ENCODE measurements around the gene KIAA1755.

Gene KIAA1755

DNA sequence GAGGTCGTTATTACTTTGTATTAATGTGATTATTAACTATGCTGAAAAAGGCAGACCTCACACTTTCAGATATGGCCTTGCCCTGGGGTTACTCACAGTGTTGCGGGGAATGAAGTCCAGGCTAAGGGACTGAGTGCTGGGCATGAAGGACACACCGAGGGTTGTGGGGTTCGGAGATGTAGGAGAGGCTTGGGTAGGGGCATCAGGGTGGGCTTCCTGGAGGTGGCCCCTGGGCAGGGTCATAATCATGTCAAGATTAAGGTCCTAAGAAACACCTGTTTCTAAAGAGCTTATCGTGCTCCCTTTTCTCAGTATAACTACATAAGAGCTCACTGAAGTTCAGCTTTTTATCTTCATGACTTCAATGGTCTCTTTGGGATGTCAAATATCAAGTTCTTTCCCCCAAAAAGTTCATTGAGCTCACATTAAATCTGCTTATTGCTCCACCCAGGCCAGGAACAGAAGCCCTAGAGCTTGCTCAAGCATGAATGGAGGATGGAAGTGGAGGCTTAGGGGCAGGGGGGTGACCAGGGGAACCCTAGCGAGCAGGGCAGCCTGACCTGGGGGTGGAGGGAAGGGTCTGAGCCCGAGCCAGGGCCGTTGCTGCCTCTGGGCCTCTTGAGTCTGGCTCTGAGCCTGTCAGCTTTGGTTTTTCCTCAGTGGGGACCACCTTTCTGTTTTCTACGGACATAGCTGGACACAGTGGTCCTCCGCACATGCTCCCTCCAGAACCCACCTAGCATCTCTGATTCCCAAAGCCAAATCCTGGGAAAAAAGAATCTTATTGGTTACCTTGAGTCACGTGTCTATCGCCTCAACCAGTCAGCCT, 58.2 kb downstream of the KIAA1755 start:
- no peak for DNase-seq

DNA sequence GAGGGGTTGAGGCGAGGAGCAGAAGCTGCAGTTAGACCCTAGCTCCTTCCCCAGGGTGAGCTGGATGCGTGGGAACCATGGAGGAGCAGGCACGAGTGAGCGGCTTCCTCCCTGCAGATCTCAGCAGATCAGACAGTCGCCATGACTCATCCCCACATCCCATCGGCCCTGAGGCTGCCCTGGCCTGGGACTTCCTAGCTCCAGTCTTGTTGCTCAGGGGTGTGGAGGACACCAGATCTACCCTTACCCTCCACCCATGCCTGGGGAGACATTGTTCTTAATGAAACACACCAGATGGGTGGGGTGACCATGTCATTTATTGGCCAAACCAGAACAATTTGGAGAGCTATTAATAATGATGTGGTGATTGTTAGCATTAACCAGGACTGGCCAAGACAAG, 59.2 kb downstream of the KIAA1755 start:
- DNase-seq, result no peak

DNA sequence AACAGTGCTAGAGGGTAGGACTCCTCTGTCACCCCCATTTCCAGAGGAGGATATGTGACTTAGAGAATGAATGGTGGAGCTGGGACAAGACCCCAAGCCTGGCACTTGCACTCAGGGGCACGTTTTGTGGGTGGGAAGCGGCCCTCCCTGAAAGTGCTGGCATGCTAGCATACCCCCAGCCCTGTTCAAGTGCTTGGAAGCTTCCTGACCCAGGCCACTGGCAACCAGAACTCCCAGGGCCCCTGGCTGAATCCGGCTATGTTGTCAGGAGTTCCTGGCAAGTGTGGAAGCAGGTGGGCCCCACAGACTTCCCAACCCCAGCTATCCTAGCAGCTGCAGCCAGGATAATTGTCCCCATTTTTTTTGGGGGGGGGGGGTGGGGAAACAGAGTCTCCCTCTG, 59.9 kb downstream of the KIAA1755 start:
- no peak for DNase-seq

DNA sequence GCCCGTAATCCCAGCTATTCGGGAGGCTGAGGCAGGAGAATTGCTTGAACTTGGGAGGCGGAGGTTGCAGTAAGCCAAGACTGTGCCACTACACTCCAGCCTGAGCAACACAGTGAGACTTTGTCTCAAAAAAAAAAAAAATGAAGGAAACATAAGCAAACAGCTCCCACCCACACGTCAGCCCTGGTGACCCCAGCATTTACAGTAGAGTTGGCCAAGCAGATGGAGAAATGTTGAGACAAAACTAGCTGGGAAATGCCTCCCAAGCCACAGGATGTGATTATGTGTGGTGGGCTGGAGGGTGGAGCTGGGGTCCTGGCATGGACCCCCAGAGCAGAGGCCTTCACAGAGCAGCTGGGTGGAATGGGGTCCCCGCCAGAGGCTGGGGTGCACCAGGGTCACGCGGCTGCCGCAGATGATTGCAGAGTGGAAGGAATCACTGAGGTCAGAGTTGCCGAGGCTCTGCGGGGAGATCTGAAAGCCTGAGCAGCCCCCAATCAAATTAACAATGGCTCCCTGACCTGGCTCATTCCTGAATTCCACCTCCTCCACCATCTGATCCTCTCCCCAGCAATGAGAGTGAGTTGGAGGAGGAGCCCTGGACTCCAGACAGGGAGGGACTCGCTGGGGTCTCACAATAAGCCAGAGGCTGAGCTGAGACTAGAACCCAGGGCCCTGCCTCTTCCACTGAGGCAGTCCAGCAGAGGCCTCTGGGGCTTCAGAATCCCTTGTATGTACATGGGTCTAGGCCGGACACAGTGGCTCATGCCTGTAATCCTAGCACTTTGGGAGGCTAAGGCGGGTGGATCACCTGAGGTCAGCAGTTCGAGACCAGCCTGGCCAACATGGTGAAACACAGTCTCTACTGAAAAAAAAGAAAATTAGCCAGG, 60.8 kb downstream of the KIAA1755 start:
- no peak for DNase-seq

- DNase-seq, result no peak
These were observed 62.2 kb downstream of the KIAA1755 start for GRCh38 chr20:38198238-38198861.

DNA sequence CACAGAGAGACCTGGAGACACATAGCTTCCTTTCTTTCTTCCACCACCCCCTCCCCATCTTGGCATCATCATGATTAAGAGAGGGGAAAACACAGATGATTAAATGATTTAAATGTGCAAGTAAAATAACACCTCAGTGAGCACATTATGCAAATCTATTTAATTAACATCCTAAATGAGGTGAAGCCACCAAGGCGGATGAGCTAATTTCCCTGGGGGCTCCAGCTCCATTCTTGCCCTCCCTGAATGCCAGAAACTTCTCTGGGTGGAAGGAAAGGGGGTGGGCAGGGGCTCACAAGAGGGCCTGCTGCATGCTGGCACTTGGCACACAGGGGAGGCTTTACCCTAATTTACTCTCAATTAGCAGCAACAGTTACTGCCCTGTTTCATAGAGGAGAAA, 62.9 kb downstream of the KIAA1755 start:
- DNase-seq, result no peak

GRCh38 chr20:38197217-38197616, 63.3 kb downstream of the KIAA1755 start:
- no peak for DNase-seq

- DNase-seq, result no peak
These were observed 63.9 kb downstream of the KIAA1755 start for GRCh38 chr20:38196592-38196991.

DNA sequence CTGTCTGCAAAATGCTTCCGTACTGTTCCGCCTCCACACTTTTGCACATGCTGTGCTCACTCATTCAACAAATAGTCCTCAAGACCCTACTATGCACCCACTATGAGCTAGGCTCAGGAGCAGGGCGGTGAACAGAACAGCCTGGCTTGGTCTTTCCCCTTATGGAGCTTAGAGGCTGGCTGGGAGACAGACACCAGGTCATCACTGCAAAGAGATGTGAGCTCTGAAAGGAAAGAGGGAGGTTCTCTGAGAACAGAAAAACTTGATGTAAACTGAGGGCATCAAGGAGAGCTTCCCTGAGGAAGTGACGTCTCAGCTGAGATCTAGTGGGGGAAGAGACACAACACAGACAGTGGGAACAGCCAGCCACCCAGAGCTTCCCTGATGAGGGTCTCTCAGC, 64.5 kb downstream of the KIAA1755 start:
- DNase-seq, result no peak

DNA sequence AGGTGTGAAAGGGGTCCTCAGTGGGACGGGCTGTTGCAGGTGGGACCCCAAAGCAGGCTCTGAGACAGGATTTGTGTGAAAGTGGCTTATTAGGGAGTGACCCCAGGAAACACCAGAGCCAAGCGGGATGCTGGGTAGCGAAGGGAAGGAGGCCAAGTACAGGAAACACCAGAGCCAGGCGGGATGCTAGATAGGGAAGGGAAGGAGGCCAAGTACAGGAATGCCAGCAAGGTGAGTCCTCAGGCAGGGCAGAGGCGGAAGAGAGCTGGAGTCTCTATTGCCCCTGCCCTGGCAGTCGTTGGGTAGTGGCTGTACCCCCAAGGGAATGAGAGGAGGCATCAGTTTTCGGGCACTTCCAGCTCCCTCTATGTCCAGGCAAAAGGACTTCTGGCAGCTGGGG, 65.0 kb downstream of the KIAA1755 start:
- no peak for DNase-seq

- no peak for DNase-seq
These were observed 65.5 kb downstream of the KIAA1755 start for GRCh38 chr20:38194971-38195504.

GRCh38 chr20:38193586-38194105, 66.9 kb downstream of the KIAA1755 start:
- no peak for DNase-seq

DNA sequence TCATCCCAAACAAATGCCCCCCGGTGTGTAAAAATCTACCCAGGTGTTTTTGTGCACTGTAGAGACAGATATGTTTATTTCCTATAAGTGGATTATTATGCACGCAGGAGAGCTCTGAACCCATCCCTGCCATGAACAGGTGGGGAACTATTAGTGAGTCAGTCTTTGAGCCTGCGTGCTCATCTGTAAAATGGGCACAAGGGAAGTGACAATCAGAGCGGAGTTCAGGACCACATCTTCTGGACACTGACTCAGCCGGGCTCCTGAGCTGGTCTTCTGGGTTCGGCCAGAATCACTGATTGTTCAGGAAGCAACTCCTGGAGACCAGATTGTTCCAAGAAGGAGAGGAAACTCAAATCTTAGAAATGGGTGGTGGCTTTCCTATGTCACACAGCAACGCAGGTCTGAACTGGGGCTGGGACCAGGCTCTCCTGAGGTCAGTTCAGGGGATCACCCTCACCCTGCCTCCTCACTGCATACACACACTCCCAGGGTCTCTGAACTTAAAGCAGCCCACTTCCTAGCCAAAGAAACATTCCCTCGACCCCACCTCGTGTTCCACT, 68.1 kb downstream of the KIAA1755 start:
- DNase-seq, result no peak

DNA sequence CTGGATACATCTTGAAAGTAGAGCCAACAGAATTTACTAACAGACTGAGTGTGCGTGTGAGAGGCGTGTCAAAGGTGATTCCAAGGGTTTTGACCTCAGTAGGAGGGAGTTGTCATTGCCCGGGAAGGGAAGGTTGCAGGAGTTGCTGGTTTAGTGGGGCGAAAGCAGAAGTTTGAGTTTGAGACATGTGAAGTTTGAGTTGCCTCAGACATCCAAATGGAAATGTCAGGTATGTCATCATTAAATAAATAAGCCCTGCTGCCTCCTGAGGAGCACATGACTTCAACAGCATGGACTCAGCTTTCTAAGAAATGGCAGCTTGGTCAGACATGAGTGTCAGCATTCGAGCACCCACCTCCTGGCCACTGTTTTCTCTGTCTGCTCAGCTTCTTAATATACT, 68.9 kb downstream of the KIAA1755 start:
- no peak for DNase-seq

DNA sequence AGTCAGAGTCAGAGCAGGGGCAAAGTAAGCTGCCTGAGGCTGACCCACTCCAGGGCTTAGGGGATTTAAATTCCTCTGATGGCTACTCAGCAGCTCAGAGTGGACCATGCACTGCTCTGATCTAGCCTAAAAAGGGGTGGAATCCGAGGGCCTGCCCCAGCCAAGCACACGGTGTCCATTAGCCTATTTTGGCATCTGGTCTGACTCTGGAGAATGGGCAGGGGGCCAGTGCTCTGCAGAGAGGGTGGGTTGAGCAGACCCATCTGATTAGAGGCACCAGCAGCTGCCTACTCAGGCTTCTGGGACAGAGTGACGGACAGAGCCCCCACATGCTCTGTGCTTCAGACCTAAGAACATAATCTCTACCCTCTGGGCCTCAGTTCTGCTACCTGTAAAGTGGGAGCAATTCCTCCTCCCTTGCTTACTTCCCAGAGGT, 69.6 kb downstream of the KIAA1755 start:
- no peak for DNase-seq

DNA sequence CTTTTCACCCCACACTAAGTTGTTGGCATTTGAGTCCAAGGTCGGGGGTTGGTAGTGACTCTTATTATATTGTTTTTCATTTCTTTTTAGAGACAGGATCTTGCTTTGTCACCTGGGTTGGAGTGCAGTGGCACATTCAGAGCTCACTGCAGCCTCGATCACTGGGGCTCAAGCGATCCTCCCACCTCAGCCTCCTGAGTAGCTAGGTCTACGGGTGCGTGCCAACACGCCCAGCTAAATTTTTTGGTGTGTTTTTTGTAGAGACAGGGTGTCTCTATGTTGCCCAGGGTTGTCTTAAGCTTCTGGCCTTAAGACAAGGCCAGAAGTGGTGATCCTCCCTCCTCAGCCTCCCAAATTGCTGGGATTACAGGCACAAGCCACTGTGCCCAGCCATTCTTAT, 70.4 kb downstream of the KIAA1755 start:
- DNase-seq, result no peak

GRCh38 chr20:38187517-38187916, 73.0 kb downstream of the KIAA1755 start:
- no peak for DNase-seq

GRCh38 chr20:38186788-38187221, 73.7 kb downstream of the KIAA1755 start:
- DNase-seq, result no peak

DNA sequence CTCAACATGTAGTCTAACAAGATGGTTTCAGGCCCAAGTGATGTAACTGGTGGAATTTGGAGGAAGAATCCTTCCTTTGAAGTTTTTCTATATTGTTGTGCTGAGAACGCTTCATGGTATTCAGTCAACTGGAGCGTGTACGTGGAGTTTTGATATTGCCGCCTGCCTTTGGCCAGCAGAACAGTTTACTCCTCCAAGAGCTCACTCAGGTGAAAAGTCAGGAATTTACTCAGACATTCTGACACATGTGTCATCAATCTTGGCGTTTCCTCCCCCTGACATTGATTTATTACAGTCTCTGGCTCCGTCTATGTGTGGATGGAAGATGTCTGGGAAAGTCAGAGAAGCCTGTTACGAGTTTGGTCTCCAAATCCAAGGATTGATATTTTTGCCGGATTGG, 76.4 kb downstream of the KIAA1755 start:
- DNase-seq, result no peak

DNA sequence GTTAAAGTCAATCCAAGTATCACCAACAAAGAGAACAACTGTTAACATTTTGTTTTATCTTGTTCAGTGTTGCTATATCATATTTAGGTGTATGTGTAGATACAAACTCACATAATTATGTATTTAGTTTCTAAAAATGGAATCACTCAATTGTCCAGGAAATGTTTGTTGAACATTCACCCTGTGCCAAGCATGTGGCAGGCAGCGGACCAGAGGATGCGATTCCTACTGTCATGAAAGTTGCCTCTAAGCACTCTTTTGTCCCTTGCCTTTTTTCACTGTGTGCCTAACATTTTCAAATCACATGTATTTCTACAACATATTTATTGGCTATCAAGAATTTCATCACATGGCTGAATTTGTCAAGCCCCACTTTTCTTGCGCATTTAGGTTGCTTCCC, 78.6 kb downstream of the KIAA1755 start:
- DNase-seq, result no peak

GRCh38 chr20:38181207-38181801, 79.2 kb downstream of the KIAA1755 start:
- DNase-seq, result no peak

GRCh38 chr20:38180781-38181180, 79.8 kb downstream of the KIAA1755 start:
- no peak for DNase-seq
